Measurements from ENCODE around the gene AUTS2. TPM values are rescaled to one million over a fixed set of nuclear protein-coding genes. Genes with fewer than 3 reads are reported as not detected.

Gene AUTS2
- total RNA-seq, 2 donors from 2014 or later, result 2.9 to 7.9 TPM

GRCh38 chr7:70680306-70680705, 1082.0 kb downstream of the AUTS2 start:
- no peak overlapping the region for H3K4me3 Mint-ChIP-seq
- peaks cover 48% of the 10 kb centered on the region for H3K4me1 Mint-ChIP-seq (ENCODE audit: low read depth)
- H3K27ac Mint-ChIP-seq, result no peak overlapping the region

GRCh38 chr7:70680743-70681468, 1082.6 kb downstream of the AUTS2 start:
- no peaks in the 10 kb centered on the region for H3K36me3 Mint-ChIP-seq (ENCODE audit: insufficient read depth in 2 of 2)
- H3K4me3 Mint-ChIP-seq, result peak overlapping the region in 1 of 2 donors; percentile 70
- DNase-seq (no peak), ATAC-seq (replicated peaks in 1 of 2) (no peak)
- H3K27me3 Mint-ChIP-seq (ENCODE audit: low read depth), result peaks cover 48% of the 10 kb centered on the region
- no peak overlapping the region for H3K27ac Mint-ChIP-seq
- H3K9me3 Mint-ChIP-seq, result no peaks in the 10 kb centered on the region
- H3K4me1 Mint-ChIP-seq (ENCODE audit: low read depth), result peaks cover 48% of the 10 kb centered on the region

More at GRCh38 chr7:70680306-70680705, 1082.0 kb downstream of the AUTS2 start:
- DNase-seq (no peak), ATAC-seq (replicated peaks in 1 of 2) (no peak)
- H3K36me3 Mint-ChIP-seq (ENCODE audit: insufficient read depth in 2 of 2), result no peaks in the 10 kb centered on the region
- no peaks in the 10 kb centered on the region for H3K9me3 Mint-ChIP-seq
- H3K27me3 Mint-ChIP-seq (ENCODE audit: low read depth), result peaks cover 53% of the 10 kb centered on the region

- Mint-ChIP-seq H3K4me1 (ENCODE audit: low read depth) (peaks cover 48% of the 10 kb centered on the region), H3K9me3 (no peaks in the 10 kb centered on the region), H3K27ac (no peak overlapping the region), H3K27me3 (ENCODE audit: low read depth) (peaks cover 42% of the 10 kb centered on the region), H3K36me3 (ENCODE audit: insufficient read depth in 2 of 2) (no peaks in the 10 kb centered on the region), H3K4me3 (peak overlapping the region; percentile 45 to 70)
- DNase-seq, result peak; percentile 48
- ATAC-seq (replicated peaks in 1 of 2), result peak; percentile 67 to 69
Measured at GRCh38 chr7:70681469-70682350, 1083.4 kb downstream of the AUTS2 start.

- Mint-ChIP-seq H3K27me3 (ENCODE audit: low read depth) (peaks cover 35% of the 10 kb centered on the region), H3K4me3 (no peak overlapping the region), H3K9me3 (no peaks in the 10 kb centered on the region), H3K4me1 (ENCODE audit: low read depth) (peaks cover 36% of the 10 kb centered on the region), H3K36me3 (ENCODE audit: insufficient read depth in 2 of 2) (no peaks in the 10 kb centered on the region), H3K27ac (no peak overlapping the region)
- no peak for DNase-seq
- ATAC-seq (replicated peaks in 1 of 2), result no peak
Measured at GRCh38 chr7:70684173-70684572, 1085.9 kb downstream of the AUTS2 start.

GRCh38 chr7:70693321-70693685, 1095.0 kb downstream of the AUTS2 start:
- H3K36me3 Mint-ChIP-seq (ENCODE audit: insufficient read depth in 2 of 2), result no peaks in the 10 kb centered on the region
- ATAC-seq (replicated peaks in 1 of 2) (no peak), DNase-seq (no peak)
- peaks cover 12% of the 10 kb centered on the region for H3K4me1 Mint-ChIP-seq (ENCODE audit: low read depth)
- peak overlapping the region; percentile 57 to 73 for H3K4me3 Mint-ChIP-seq
- H3K27me3 Mint-ChIP-seq (ENCODE audit: low read depth), result peaks cover 54% of the 10 kb centered on the region
- no peaks in the 10 kb centered on the region for H3K9me3 Mint-ChIP-seq
- no peak overlapping the region for H3K27ac Mint-ChIP-seq

GRCh38 chr7:70693686-70694433, 1095.6 kb downstream of the AUTS2 start:
- ATAC-seq (replicated peaks in 1 of 2) (peak; percentile 75 to 77), DNase-seq (peak; percentile 41 to 43)
- peaks cover 12% of the 10 kb centered on the region for H3K4me1 Mint-ChIP-seq (ENCODE audit: low read depth)
- peaks cover 59% of the 10 kb centered on the region for H3K27me3 Mint-ChIP-seq (ENCODE audit: low read depth)
- no peaks in the 10 kb centered on the region for H3K36me3 Mint-ChIP-seq (ENCODE audit: insufficient read depth in 2 of 2)
- no peaks in the 10 kb centered on the region for H3K9me3 Mint-ChIP-seq
- no peak overlapping the region for H3K27ac Mint-ChIP-seq
- peak overlapping the region; percentile 57 to 73 for H3K4me3 Mint-ChIP-seq

GRCh38 chr7:70694434-70694970, 1096.2 kb downstream of the AUTS2 start:
- Mint-ChIP-seq H3K27ac (no peak overlapping the region), H3K36me3 (ENCODE audit: insufficient read depth in 2 of 2) (no peaks in the 10 kb centered on the region), H3K27me3 (ENCODE audit: low read depth) (peaks cover 59% of the 10 kb centered on the region), H3K4me1 (ENCODE audit: low read depth) (peaks cover 12% of the 10 kb centered on the region), H3K9me3 (no peaks in the 10 kb centered on the region), H3K4me3 (peak overlapping the region; percentile 87 to 100)
- DNase-seq (peak; percentile 21 to 23), ATAC-seq (replicated peaks in 1 of 2) (peak; percentile 51 to 55)

GRCh38 chr7:70694971-70695794, 1096.9 kb downstream of the AUTS2 start:
- Mint-ChIP-seq H3K9me3 (no peaks in the 10 kb centered on the region), H3K27me3 (ENCODE audit: low read depth) (peaks cover 59% of the 10 kb centered on the region), H3K36me3 (ENCODE audit: insufficient read depth in 2 of 2) (no peaks in the 10 kb centered on the region), H3K27ac (peak overlapping the region; percentile 97), H3K4me1 (ENCODE audit: low read depth) (peaks cover 12% of the 10 kb centered on the region), H3K4me3 (peak overlapping the region; percentile 87 to 100)
- peak; percentile 4 to 11 for DNase-seq
- peak; percentile 2 to 13 for ATAC-seq (replicated peaks in 1 of 2)

GRCh38 chr7:70695795-70696083, 1097.5 kb downstream of the AUTS2 start:
- H3K9me3 Mint-ChIP-seq, result no peaks in the 10 kb centered on the region
- H3K27me3 Mint-ChIP-seq (ENCODE audit: low read depth), result peaks cover 59% of the 10 kb centered on the region
- ATAC-seq (replicated peaks in 1 of 2) (peak in 1 of 2 donors; percentile 43), DNase-seq (peak; percentile 11 to 21)
- H3K36me3 Mint-ChIP-seq (ENCODE audit: insufficient read depth in 2 of 2), result no peaks in the 10 kb centered on the region
- peaks cover 12% of the 10 kb centered on the region for H3K4me1 Mint-ChIP-seq (ENCODE audit: low read depth)
- H3K27ac Mint-ChIP-seq, result peak overlapping the region; percentile 97
- H3K4me3 Mint-ChIP-seq, result peak overlapping the region; percentile 87 to 100

- no peak overlapping the region for H3K27ac Mint-ChIP-seq
- no peaks in the 10 kb centered on the region for H3K36me3 Mint-ChIP-seq (ENCODE audit: insufficient read depth in 2 of 2)
- peaks cover 12% of the 10 kb centered on the region for H3K4me1 Mint-ChIP-seq (ENCODE audit: low read depth)
- peak overlapping the region in 1 of 2 donors; percentile 100 for H3K4me3 Mint-ChIP-seq
- H3K9me3 Mint-ChIP-seq, result no peaks in the 10 kb centered on the region
- peaks cover 54% of the 10 kb centered on the region for H3K27me3 Mint-ChIP-seq (ENCODE audit: low read depth)
- ATAC-seq (replicated peaks in 1 of 2) (no peak), DNase-seq (no peak)
Measured at GRCh38 chr7:70696201-70696754, 1098.0 kb downstream of the AUTS2 start.

- Mint-ChIP-seq H3K4me1 (ENCODE audit: low read depth) (peaks cover 6% of the 10 kb centered on the region), H3K9me3 (no peaks in the 10 kb centered on the region), H3K27ac (no peak overlapping the region), H3K4me3 (no peak overlapping the region), H3K36me3 (ENCODE audit: insufficient read depth in 2 of 2) (no peaks in the 10 kb centered on the region), H3K27me3 (ENCODE audit: low read depth) (peaks cover 36% of the 10 kb centered on the region)
- DNase-seq (peak in 1 of 2 donors; percentile 28), ATAC-seq (replicated peaks in 1 of 2) (no peak)
Measured at GRCh38 chr7:70698219-70698832, 1100.1 kb downstream of the AUTS2 start.

Data from activated T-cell treated with anti-CD3 and anti-CD28 coated beads, Interleukin-2, amount 50 U/mL, for 72 hours (primary cell).